Mucosa of descending colon (tissue), 3 donors: ENCODE results near the gene TRERF1. TPM values are rescaled to one million over a fixed set of nuclear protein-coding genes. Genes with fewer than 3 reads are reported as not detected.

Experiments
- ATAC-seq: fragments of 200-7000 bp; cut with Tn5 transposase; one replicate; pipeline ENCODE4 v1.9.1; 2020; ENCODE audit warnings: mild to moderate bottlenecking, moderate library complexity
- DNase-seq, 3 donors: peaks; one replicate each; pipeline ENCODE4 v3.0.0-alpha.2; 2020
- H3K36me3 ChIP-seq: fragments of 200-600 bp; one replicate; pipeline ENCODE4 v1.8.0; 2021; ENCODE audit warnings: low read depth, mild to moderate bottlenecking
- H3K4me1 ChIP-seq: fragments of 200-600 bp; one replicate; pipeline ENCODE4 v1.8.0; 2021; ENCODE audit warnings: low read depth, mild to moderate bottlenecking
- H3K4me3 ChIP-seq: fragments of 200-600 bp; one replicate; pipeline ENCODE4 v1.8.0; 2021; ENCODE audit warnings: mild to moderate bottlenecking
- H3K9me3 ChIP-seq: fragments of 200-600 bp; one replicate; pipeline ENCODE4 v1.8.0; 2021; ENCODE audit warnings: mild to moderate bottlenecking
- CTCF ChIP-seq: fragments of 200-600 bp; IDR thresholded peaks from one replicate; pipeline ENCODE4 v1.8.0; 2022; ENCODE audit warnings: antibody characterized with exemption, mild to moderate bottlenecking
- intact Hi-C, 2 donors: fragments of 100-400 bp; cut with DNase I in 1 of 2; cut with micrococcal nuclease in 1 of 2; formaldehyde crosslinking; loops; one replicate each; pipeline versions ENCODE4 v1.11.0 to v1.11.1; 2022; cut with DNase I, micrococcal nuclease
- total RNA-seq, 3 donors: library from RNA; stranded (reverse); fragmentation: NEBNext Ultra II Directional in 2 of 3; extraction: Animal tissue kit (Norgen Biotek cat#: 25700) in 2 of 3; gene quantifications; one replicate each; pipeline versions ENCODE4 v1.2.1 to v1.2.4, GENCODE V29; 2021 to 2023
- donor health status: DM: no; HTN: no; CAD: no; lungs with moderate emphysema.
- donor health status: DM: no; HTN: no; CAD: no.
- donor health status: DM: no; HTN: yes; CAD: no.

The TRERF1 gene
- total RNA-seq, 3 donors from 2014 or later = 2.8 to 11.2 (median 3.8) TPM

GRCh38 chr6:42420741-42421140, 31.0 kb downstream of the TRERF1 start:
- Histone ChIP-seq H3K36me3 (no peaks in the 10 kb centered on the region), H3K9me3 (no peaks in the 10 kb centered on the region), H3K4me3 (no peak overlapping the region), H3K4me1 (no peaks in the 10 kb centered on the region)
- no peak for TF ChIP-seq CTCF
- ATAC-seq (no peak), DNase-seq (no peak)
- intact Hi-C loops = no loop called here

- DNase-seq (no peak), ATAC-seq (no peak)
- no peak for TF ChIP-seq CTCF
- Histone ChIP-seq H3K9me3 (no peaks in the 10 kb centered on the region), H3K4me3 (no peak overlapping the region), H3K4me1 (no peaks in the 10 kb centered on the region), H3K36me3 (no peaks in the 10 kb centered on the region)
- intact Hi-C loops = no loop called here
Measured at GRCh38 chr6:42419490-42420280, 32.0 kb downstream of the TRERF1 start.

GRCh38 chr6:42418724-42419123, 33.0 kb downstream of the TRERF1 start:
- no peak for DNase-seq
- no peaks in the 10 kb centered on the region for H3K36me3 ChIP-seq
- ATAC-seq = no peak
- H3K4me3 ChIP-seq = no peak overlapping the region
- H3K4me1 ChIP-seq = no peaks in the 10 kb centered on the region
- intact Hi-C loops = no loop called here
- H3K9me3 ChIP-seq = no peaks in the 10 kb centered on the region
- TF ChIP-seq CTCF = no peak

- intact Hi-C loops = no loop called here
- peak; percentile 59 for ATAC-seq
Measured at GRCh38 chr6:42417641-42418112, 34.0 kb downstream of the TRERF1 start.

GRCh38 chr6:42411406-42411805, 40.3 kb downstream of the TRERF1 start:
- Histone ChIP-seq H3K36me3 (no peaks in the 10 kb centered on the region), H3K4me1 (no peaks in the 10 kb centered on the region), H3K9me3 (no peaks in the 10 kb centered on the region), H3K4me3 (no peak overlapping the region)
- ATAC-seq (no peak), DNase-seq (no peak)
- TF ChIP-seq CTCF = no peak
- intact Hi-C loops = no loop called here

More at GRCh38 chr6:42417641-42418112, 34.0 kb downstream of the TRERF1 start:
- TF ChIP-seq CTCF = no peak
- H3K9me3 ChIP-seq = no peaks in the 10 kb centered on the region
- no peak for DNase-seq
- H3K36me3 ChIP-seq = no peaks in the 10 kb centered on the region
- H3K4me3 ChIP-seq = no peak overlapping the region
- no peaks in the 10 kb centered on the region for H3K4me1 ChIP-seq
